GM11168 (cell line): Measurements from ENCODE around the gene DTWD1.
"Not testable (repeated sequence)": the region's sequence is repeated elsewhere in the genome, so short reads cannot be mapped to it uniquely, and the experiment has no call there.

ENCODE experiments used
- in situ Hi-C: fragments of 300-500 bp; cut with MboI; formaldehyde crosslinking; loops from one replicate; pipeline ENCODE4 v1.12.0; 2022; ENCODE audit warnings: low sequenced_read_pairs; ENCODE audit not compliant: unreplicated experiment

The DTWD1 gene

DNA sequence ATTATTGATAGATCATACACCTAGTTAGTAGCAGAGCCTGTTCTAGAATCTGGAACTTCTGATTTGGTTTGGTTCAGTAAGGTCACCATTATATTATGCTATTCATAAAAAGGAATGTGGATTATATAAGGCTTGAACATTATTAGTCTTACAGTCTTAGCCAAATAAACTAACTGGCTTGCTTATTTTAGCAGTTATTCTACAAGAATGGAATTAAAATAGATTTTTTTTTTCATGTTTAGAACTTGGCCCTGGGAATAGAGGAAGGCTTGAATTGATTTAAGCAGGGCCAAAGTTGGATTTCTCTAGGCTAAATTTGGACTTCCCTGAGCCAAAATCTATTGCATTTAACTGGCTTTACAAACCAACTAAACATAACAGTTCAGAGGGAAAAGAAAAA lies 24.4 kb downstream of the DTWD1 start:
- in situ Hi-C loops: no loop called here

DNA sequence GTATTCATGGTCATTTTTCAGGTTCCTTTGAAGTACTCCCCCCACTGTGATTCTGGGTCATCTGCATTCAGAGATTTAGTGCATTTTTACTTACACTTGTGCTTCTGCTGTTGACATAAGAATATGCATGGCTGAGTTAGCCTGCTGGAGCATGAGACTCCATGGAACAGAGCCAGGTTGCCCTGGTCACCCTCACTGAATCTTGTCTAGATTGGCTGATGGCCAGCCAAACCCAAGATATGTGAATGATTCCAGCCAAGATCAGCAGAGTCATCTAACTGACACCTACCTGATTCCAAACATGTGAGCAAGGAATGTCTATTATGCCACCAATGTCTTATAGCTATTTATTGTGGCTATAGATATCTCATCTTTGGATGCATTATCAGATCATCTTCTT lies 25.1 kb downstream of the DTWD1 start:
- in situ Hi-C loops: no loop called here

DNA sequence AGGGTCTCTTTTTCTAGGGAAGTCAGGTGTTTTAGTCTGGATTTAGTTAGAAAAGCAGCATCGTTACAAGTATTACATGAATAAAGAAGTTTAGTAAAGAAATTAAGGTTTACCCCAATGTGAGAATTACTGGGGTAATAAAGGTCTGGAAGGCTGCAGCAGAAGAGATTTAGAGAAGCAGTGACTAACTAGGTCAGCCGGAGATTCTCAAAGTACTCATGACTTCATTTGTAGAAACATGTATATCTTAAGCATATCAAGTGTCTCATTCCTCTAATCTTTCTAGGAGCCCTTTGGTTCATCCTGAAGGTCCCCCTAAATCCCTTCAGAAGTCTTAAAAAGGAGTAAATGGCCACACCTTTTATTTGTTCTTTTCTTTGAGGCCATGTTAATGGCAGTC lies 26.0 kb downstream of the DTWD1 start:
- in situ Hi-C loops: no loop called here

DNA sequence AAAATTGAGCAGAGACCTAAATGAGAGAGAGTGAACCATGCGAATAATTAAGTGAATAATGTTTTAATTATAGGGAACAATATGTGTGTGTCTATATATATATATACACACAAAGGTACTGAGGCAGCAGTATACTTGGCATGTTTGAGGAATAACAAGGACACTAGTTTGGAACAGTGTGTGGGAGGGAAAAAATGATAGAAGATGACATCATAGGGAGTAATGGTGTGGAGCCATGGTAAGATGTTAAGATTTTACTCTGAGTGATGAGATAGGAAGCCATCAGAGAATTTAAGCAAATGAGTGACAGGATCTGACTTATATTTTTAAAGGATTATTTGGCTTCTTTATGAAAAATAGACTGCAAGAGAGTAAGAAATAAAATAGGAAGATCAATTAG lies 29.1 kb downstream of the DTWD1 start:
- in situ Hi-C loops: no loop called here

DNA sequence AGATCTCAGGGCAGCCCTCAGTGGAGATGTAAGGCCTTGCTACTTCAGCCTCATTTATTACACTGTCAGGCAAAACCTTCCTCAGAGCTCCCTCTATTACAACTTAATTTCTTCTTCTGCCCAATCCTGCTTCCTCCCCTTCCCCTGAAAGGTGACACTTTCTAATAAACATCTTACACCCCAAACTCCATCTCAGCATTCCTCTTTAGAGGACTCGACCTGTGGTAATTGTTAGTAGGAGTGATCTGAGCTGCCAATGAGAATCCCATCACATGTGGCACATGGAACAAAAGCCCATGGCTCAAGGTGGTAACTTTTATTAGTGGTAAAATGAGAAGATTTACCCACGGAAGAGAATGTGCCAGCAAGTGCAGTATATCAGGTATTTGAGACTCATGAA lies 29.8 kb downstream of the DTWD1 start:
- in situ Hi-C loops: no loop called here

DNA sequence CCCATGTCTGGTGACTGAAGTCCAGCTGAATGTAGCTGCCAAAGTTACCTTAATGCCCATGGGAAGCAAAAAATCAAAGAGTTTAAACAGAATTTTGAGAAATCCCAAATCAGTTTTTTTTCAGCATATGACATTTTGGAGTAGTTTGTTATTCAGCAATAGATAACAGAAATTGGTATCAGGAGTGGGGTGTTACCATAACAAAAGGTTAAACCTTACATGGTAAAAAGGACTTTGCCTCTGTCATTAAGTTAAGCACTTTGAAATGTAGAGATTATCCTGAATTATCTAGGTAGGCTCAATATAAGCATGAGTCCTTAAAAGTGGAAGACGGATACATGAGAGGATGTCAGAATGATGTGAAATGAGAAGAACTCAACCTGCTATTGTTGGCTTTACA lies 32.1 kb downstream of the DTWD1 start:
- in situ Hi-C loops: no loop called here

DNA sequence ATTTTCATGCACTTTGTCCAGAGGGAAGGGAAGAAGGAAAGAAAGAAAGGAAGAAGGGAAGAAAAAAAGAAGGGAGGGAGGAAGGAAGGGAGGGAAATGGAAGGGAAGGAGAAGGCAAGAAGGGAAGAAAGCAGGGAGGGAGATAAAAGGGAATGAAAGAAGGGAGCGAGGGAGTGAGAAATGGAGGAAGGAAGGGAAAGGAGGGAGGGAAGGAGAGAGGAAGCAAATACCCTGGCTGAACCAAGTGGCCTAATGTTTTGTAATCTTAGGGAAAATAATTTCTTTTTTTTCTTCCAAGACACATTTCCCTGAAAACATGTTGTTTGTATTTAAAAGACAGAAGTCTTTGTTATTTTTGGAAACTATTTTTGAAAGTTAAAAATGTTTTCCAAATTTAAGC lies 35.9 kb downstream of the DTWD1 start:
- in situ Hi-C loops: no loop called here

DNA sequence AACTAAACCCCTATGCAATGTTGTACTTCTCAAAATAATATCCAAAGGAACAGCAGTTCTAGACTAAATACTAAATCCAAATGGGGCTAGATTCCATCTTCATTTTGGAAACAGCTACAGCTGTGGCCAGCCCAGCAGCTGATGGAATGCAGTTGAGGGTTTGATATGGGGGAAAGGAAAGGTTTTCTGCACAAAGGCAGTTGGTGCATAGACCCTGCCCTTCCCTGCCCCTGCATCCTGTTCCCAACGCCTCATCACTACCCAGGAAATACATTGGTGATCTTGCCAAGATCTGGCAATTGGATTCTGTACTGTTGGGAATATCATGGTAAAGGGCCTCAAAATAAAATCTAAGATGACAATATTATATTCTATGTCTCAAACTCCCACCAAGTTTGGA lies 43.9 kb downstream of the DTWD1 start:
- in situ Hi-C loops: no loop called here

DNA sequence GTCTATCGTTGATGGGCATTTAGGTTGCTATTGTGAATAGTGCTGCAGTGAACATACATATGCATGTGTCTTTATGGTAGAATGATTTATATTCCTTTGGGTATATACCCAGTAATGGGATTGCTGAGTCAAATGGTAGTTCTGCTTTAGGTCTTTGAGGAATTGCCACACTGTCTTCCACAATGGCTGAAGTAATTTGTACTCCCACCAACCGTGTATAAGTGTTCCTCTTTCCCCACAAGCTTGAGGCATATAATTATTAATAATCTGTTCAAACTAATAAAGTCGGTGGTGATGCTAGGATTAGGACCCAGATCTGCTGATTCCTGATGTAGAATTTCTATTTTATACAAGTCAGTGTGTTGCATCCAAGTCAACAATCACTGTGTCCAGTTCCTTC lies 45.6 kb downstream of the DTWD1 start:
- in situ Hi-C loops: not testable (repeated sequence)

DNA sequence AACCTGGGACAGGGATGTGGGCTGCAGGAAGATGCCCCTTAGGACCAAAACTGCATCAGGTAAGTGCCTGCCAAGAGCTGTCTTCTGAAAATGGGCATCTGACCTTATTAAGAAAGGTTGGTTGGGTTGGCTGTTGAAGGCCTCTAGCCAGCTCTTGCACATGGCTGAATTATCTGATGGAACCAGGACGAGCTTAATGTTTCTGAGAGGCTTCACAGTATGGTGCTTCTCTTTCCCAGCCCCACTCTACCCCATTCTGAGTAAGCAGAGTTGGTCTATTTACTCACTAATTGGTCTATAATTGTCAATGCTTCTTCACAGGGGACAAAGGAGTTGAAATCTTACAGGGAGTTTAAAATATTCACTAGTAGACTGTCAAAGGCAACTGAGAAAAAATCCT lies 48.4 kb downstream of the DTWD1 start:
- in situ Hi-C loops: no loop called here

DNA sequence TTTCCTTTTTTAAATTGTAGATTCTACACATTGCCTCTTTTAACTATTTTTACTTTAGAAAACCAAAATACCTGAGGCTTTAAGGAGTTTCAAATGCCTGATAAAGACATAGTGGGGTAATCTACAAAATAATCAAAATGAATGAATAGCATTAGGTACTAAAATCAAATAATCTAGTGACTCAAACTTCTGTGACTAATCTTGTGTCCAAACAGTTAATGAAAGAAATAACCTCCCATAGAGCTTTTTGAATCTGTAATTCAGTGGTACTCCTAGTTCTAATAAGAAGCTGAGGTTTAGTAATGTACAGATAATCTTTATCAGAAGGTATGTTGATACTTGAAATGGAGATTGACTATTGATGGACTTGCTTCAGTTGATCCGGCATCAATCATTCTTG lies 53.0 kb downstream of the DTWD1 start:
- in situ Hi-C loops: no loop called here

DNA sequence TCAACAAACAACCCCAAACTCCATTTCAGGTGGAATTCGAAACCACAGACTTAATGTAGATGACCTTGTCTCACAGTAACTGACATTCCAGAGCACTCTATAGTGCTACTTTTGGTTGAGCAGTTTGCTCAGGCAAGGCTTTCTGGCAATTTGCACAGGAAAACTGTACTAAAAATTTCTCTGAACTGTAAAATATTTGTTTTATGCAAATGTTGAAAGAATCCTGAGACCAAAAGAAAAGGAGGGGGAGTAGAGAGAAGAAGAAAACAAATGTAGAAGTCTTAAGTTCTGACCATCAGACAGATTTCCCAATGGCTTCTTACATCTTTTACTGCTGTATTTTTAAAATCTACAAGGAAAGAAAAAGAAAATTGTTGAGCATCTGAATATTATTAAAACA lies 53.5 kb downstream of the DTWD1 start:
- in situ Hi-C loops: no loop called here

DNA sequence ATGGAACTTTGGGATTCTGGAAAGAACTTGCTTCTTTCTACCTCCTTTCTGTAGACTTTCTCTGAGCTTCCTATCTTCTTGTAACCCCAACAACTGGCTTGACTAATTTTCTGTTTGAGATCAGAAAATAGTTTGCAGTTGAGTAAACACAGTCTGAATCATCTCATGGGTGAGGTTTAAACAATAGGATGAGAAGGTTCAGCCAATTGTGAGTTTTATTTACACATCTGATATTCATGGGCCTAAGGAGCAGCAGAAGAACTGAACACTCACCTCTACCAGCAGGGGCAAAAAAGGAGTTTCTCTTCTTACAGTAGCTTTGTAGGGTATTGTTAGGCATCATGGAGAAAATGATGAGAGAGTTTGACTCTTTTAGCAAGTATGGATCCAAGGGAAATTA lies 54.2 kb downstream of the DTWD1 start:
- in situ Hi-C loops: no loop called here

DNA sequence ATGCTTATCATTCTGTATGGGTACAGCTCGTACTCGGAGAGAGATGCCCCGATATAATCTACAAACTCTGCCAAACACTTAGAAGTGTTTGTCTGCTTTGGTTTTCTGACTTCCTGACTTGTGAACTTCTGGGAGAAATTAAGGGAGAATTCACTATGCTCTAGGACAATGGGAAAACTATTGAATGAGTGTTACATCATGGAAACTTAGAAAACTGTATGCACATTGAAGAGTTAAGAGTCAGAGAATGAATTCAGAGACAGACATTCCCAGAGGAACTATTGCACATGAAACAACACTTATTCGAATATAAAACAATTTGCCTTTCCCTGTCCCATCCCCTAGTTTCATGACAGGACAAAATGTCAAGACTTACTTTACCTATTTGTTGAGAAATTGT lies 57.8 kb downstream of the DTWD1 start:
- in situ Hi-C loops: no loop called here

DNA sequence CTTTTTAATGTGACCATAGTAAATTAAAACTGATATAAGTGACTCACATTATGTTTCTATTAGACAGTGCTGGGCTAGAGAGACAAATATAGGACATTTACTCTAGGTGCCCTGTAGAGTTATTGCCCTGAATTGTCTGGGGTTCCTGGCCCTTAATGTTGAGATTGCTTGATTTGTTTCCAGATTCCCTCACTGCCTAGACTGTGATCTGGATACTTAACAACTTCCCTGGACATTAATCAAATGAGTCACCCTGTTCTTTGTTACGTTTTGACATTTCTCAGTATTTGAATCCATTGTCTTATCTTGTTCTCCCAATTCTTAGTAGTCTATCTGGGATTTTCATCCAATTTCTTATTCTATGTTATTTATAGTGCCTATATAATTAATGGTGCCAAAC lies 65.8 kb downstream of the DTWD1 start:
- in situ Hi-C loops: no loop called here

DNA sequence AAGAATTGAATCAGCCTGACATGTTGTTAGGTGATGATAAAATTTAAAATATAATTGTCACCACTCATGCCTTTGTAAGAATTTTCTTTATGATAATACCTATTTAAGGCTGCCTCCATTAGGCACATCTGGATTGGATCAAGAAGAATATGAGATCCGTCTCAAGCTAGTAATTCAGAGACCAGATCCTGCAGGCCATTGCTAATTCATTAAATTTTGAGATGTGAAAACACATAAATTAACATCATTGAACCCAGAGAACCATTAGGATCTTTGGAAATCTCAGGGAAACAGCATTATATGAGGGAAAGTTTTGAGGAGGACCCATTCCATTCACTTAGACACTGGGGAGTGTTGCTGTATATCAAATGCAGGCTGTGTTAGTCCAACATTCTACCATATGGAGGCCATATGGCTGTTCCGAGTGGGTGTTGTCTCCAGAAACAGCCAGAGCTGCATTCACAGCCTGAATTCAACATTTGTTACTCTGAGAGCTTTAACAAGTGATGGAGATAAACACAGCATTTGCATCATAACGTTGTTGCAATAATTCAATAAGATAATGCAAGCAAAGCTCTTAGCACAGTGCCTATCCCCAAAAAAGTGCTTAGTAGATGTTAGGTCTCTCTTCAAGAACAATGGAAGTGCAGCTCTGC lies 67.4 kb downstream of the DTWD1 start:
- in situ Hi-C loops: no loop called here

DNA sequence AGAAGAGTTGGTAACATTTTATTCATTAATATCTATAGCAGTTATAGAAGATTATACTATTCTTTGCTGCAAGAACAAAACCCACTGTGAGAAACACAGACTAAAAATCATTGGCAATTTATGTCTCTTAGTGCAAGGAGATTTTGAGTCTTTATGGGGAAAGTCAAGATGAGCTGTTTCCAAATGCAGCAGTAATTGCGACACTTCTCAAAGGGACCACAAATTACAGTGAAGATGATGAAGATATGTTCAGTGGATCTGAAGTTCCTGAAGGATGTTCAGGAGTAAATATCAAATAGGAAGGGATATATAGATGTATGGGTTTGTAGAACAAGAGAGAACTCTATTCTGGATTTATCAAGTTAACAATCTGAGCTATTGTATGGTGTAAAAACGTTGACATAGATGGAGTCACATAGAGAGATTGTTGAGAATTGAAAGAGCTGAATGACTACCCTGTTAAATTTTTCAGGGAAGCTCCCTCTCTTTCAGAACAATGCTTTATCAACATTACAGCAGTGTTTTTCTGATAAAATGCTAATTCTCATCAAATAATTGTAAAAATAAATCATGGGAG lies 71.8 kb downstream of the DTWD1 start:
- in situ Hi-C loops: no loop called here

DNA sequence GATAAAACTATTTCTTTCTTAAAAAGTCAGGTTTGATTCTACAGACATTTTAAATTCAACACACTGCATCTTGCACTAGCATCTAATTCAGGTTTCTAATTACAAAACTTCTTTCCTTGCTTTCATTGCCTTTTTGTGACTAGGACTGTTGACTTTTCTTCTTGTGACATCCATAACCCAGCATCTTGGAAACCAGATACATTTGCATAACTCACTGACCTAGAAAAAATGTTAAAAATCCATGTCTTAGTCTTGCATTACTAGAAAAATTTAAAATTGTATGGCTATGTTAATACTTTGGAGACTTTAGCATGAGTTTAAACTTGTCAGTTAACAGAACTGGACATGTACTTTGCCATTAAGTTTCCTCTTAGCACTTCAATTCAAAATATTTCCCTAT lies 72.7 kb downstream of the DTWD1 start:
- in situ Hi-C loops: no loop called here

DNA sequence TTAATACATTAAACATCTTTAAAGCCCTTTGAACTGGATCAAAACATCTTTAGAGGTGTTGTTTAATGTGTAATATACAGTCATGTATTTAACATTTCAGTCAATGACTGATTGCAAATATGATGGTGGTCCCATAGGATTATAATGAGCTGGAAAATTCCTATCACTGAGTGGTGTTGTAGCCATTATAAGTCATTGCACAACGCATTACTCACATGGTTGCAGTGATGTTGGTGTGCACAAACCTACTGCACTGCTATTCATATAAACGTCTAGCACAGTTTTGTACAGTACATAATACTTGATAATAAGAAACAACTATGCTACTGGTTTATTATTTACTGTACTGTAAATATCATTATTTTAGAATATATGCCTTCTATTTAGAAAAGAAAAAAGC lies 75.6 kb downstream of the DTWD1 start:
- in situ Hi-C loops: no loop called here

DNA sequence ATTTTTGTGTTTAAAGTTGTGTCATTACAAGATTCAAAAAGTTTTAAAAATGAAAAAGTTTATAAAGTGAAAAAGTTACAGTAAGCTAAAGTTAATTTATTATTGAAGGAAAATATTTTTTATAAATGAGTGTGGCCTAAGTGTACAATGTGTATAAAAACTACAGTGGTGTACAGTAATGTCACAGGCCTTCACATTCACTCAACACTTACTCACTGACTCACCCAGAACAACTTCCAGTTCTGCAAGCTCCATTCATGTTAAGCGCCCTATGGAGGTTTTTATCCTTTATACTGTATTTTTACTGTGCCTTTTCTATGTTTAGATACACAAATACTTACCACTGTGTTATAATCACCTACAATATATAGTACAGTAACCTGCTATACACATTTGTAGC lies 76.3 kb downstream of the DTWD1 start:
- in situ Hi-C loops: no loop called here

DNA sequence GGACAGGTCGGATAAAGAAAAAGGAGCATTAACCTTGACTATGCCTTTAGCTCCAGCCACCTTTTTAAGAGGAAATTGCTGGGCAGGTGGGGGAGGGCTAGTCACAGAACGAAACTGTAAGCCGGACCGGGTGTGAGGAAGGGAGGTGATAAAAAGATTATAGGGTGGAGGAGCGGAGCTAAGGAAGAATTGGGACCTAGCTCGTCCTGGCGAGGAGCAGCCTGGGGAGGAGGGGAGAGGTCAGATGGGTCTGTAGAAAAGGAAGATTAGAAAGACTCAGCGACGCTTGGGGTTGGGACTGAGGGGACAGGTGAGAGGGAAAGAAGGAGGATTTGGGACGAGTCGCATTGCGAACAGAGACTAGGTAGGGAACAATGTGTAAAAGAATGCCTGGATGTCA lies 82.1 kb downstream of the DTWD1 start:
- in situ Hi-C loops: not testable (repeated sequence)
